NCI-H1417 (cell line): ENCODE data around the gene URM1.
A peak's percentile ranks its signal among the peaks of the same experiment; 100 is the strongest.

ENCODE experiments used
- DNase-seq, 3 experiments: peaks; one replicate each; lab custom pipeline; 2025; lab: John Stamatoyannopoulos, UW

The URM1 gene

GRCh38 chr9:128429513-128430086, 58.4 kb downstream of the URM1 start:
- no peak for DNase-seq

- no peak for DNase-seq
Observed at GRCh38 chr9:128431207-128431606, 60.0 kb downstream of the URM1 start.

GRCh38 chr9:128434340-128434739, 63.2 kb downstream of the URM1 start:
- DNase-seq: no peak

- DNase-seq: no peak
Observed at GRCh38 chr9:128435611-128436010, 64.4 kb downstream of the URM1 start.

GRCh38 chr9:128438343-128439109, 67.4 kb downstream of the URM1 start:
- peak; percentile 56 to 82 (median 74) for DNase-seq

- no peak for DNase-seq
Observed at GRCh38 chr9:128439273-128439672, 68.1 kb downstream of the URM1 start.
